ENCODE data around the gene RASAL2. TPM values are rescaled to one million over a fixed set of nuclear protein-coding genes. Genes with fewer than 3 reads are reported as not detected.

Gene RASAL2
- total RNA-seq, 1 donor from 2014 or later = 18.3 TPM

DNA sequence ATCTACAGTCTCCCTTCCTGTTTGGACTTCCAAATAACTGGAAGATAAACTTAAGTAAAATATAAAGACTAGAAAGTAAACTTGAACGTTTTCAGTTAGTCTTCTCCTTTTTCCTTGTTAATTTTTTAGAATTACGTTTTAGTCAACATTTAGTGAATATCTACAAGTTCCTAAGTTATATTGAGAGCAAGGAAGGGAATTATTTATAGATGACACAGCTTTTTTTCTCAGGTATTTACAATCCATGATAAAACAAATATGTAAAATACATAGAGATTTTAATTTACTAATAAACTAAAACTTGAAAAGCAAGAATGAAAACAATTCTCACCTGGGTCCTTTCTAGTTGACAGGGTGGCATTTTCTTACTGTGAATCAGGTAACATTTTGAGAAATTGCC, 313.3 kb downstream of the RASAL2 start:
- no peak overlapping the region for H3K27ac Mint-ChIP-seq
- H3K9me3 Mint-ChIP-seq = no peaks in the 10 kb centered on the region
- Histone ChIP-seq H3K9ac (no peak overlapping the region), H3K27me3 (no peaks in the 10 kb centered on the region), H3F3A (ENCODE audit: low read depth) (no peaks in the 10 kb centered on the region), H4K20me1 (ENCODE audit: low read depth) (no peaks in the 10 kb centered on the region), H3K4me3 (no peak overlapping the region), H3K36me3 (no peaks in the 10 kb centered on the region), H3K4me2 (no peak overlapping the region), H3K9me3 (ENCODE audit: low read depth) (no peaks in the 10 kb centered on the region), H3K79me2 (ENCODE audit: low read depth) (no peaks in the 10 kb centered on the region), H2AFZ (replicated peaks) (no peak overlapping the region), H3K4me1 (no peaks in the 10 kb centered on the region), H3K27ac (no peak overlapping the region)
- H3K36me3 Mint-ChIP-seq = peaks cover 10% of the 10 kb centered on the region
- H3K4me3 Mint-ChIP-seq = no peak overlapping the region
- peaks cover 4% of the 10 kb centered on the region for H3K4me1 Mint-ChIP-seq
- H3K27me3 Mint-ChIP-seq (ENCODE audit: insufficient read depth, low read depth) = peaks cover 2% of the 10 kb centered on the region
- DNase-seq (ENCODE audit: low spot score) = no peak
- TF ChIP-seq EZH2phosphoT487 (IDR thresholded peaks at IDR 0.05) = no peak

DNA sequence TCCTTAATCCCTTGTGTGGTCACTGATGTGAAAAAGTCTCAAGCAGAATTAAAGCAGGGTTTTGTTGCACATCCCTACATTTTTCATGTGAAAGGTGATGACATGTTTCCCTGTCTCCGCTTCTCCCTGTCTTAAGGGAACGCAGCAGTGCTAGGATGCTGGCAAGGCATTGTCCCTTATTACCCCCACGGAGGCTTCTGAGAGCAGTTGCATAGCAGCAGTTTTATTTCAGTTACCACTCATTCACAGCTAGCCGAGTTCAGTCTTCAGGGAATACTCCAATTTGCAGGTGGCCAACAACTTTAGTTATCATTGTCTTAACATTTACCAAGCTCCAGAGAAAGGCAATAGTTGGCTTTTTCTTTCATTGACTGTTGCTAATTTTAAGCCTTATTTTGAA, 313.8 kb downstream of the RASAL2 start:
- H3K9me3 ChIP-seq (ENCODE audit: low read depth) = no peaks in the 10 kb centered on the region
- H3K36me3 ChIP-seq = no peaks in the 10 kb centered on the region
- no peak overlapping the region for H2AFZ ChIP-seq (replicated peaks)
- H3K9me3 Mint-ChIP-seq = no peaks in the 10 kb centered on the region
- H3K4me1 Mint-ChIP-seq = peaks cover 4% of the 10 kb centered on the region
- no peak overlapping the region for H3K4me3 Mint-ChIP-seq
- no peak overlapping the region for H3K4me2 ChIP-seq
- no peak overlapping the region for H3K27ac ChIP-seq
- H3F3A ChIP-seq (ENCODE audit: low read depth) = no peaks in the 10 kb centered on the region
- no peaks in the 10 kb centered on the region for H3K27me3 ChIP-seq
- no peak overlapping the region for H3K27ac Mint-ChIP-seq
- peaks cover 10% of the 10 kb centered on the region for H3K36me3 Mint-ChIP-seq
- H3K4me1 ChIP-seq = no peaks in the 10 kb centered on the region
- no peak overlapping the region for H3K9ac ChIP-seq
- no peak overlapping the region for H3K4me3 ChIP-seq
- H4K20me1 ChIP-seq (ENCODE audit: low read depth) = no peaks in the 10 kb centered on the region
- no peak for TF ChIP-seq EZH2phosphoT487 (IDR thresholded peaks at IDR 0.05)
- TF ChIP-seq, protein P1, sequence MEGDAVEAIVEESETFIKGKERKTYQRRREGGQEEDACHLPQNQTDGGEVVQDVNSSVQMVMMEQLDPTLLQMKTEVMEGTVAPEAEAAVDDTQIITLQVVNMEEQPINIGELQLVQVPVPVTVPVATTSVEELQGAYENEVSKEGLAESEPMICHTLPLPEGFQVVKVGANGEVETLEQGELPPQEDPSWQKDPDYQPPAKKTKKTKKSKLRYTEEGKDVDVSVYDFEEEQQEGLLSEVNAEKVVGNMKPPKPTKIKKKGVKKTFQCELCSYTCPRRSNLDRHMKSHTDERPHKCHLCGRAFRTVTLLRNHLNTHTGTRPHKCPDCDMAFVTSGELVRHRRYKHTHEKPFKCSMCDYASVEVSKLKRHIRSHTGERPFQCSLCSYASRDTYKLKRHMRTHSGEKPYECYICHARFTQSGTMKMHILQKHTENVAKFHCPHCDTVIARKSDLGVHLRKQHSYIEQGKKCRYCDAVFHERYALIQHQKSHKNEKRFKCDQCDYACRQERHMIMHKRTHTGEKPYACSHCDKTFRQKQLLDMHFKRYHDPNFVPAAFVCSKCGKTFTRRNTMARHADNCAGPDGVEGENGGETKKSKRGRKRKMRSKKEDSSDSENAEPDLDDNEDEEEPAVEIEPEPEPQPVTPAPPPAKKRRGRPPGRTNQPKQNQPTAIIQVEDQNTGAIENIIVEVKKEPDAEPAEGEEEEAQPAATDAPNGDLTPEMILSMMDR (IDR thresholded peaks at IDR 0.05) = no peak
- no peak for TF ChIP-seq EZH2 (IDR thresholded peaks at IDR 0.05)
- peak; percentile 35 for DNase-seq (ENCODE audit: low spot score)
- H3K79me2 ChIP-seq (ENCODE audit: low read depth) = no peaks in the 10 kb centered on the region
- H3K27me3 Mint-ChIP-seq (ENCODE audit: insufficient read depth, low read depth) = peaks cover 2% of the 10 kb centered on the region

GRCh38 chr1:178408871-178409270, 315.0 kb downstream of the RASAL2 start:
- Mint-ChIP-seq H3K4me1 (peaks cover 4% of the 10 kb centered on the region), H3K27ac (peak overlapping the region; percentile 65), H3K4me3 (no peak overlapping the region), H3K27me3 (ENCODE audit: insufficient read depth, low read depth) (peaks cover 2% of the 10 kb centered on the region), H3K9me3 (no peaks in the 10 kb centered on the region), H3K36me3 (peaks cover 10% of the 10 kb centered on the region)
- Histone ChIP-seq H3K9ac (no peak overlapping the region), H3K27me3 (no peaks in the 10 kb centered on the region), H3K27ac (no peak overlapping the region), H3K4me1 (no peaks in the 10 kb centered on the region), H3F3A (ENCODE audit: low read depth) (no peaks in the 10 kb centered on the region), H3K36me3 (no peaks in the 10 kb centered on the region), H3K79me2 (ENCODE audit: low read depth) (no peaks in the 10 kb centered on the region), H2AFZ (replicated peaks) (no peak overlapping the region), H3K4me3 (no peak overlapping the region), H3K9me3 (ENCODE audit: low read depth) (no peaks in the 10 kb centered on the region), H3K4me2 (no peak overlapping the region), H4K20me1 (ENCODE audit: low read depth) (no peaks in the 10 kb centered on the region)
- DNase-seq (ENCODE audit: low spot score) = no peak
- TF ChIP-seq, protein P1 (IDR thresholded peaks at IDR 0.05) = no peak

DNA sequence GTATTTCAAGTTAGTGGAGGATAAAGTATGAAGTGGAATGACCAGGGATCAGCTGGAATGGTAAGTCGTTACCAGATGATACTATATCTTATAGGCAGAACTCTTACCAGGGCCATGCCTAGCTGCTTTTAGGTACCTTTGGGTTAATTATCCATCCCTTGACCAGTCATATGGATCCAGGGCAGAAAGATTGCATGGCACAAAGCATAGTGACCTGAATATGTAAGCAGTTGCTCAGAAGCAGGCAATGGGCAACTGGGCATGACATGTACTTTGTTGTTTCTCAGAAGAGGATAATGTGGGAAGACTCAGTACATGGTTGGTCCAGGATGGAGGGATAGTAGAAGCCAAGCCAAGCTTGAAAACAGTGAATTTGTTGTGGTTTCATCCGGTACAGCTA, 315.6 kb downstream of the RASAL2 start:
- no peaks in the 10 kb centered on the region for H3K36me3 ChIP-seq
- Mint-ChIP-seq H3K9me3 (no peaks in the 10 kb centered on the region), H3K27ac (no peak overlapping the region), H3K36me3 (peaks cover 10% of the 10 kb centered on the region), H3K4me1 (peaks cover 4% of the 10 kb centered on the region), H3K4me3 (no peak overlapping the region), H3K27me3 (ENCODE audit: insufficient read depth, low read depth) (peaks cover 2% of the 10 kb centered on the region)
- H3K4me3 ChIP-seq = no peak overlapping the region
- H3K4me1 ChIP-seq = no peaks in the 10 kb centered on the region
- TF ChIP-seq EZH2phosphoT487 (IDR thresholded peaks at IDR 0.05) (no peak), EZH2 (IDR thresholded peaks at IDR 0.05) (no peak)
- TF ChIP-seq, protein P1 (IDR thresholded peaks at IDR 0.05) = no peak
- no peaks in the 10 kb centered on the region for H3K79me2 ChIP-seq (ENCODE audit: low read depth)
- no peaks in the 10 kb centered on the region for H3K27me3 ChIP-seq
- no peak overlapping the region for H2AFZ ChIP-seq (replicated peaks)
- H3K27ac ChIP-seq = no peak overlapping the region
- no peak for DNase-seq (ENCODE audit: low spot score)
- no peaks in the 10 kb centered on the region for H3K9me3 ChIP-seq (ENCODE audit: low read depth)
- H3K4me2 ChIP-seq = no peak overlapping the region
- H3K9ac ChIP-seq = no peak overlapping the region
- H3F3A ChIP-seq (ENCODE audit: low read depth) = no peaks in the 10 kb centered on the region
- H4K20me1 ChIP-seq (ENCODE audit: low read depth) = no peaks in the 10 kb centered on the region

Data from neural progenitor cell (in vitro differentiated cells).